ENCODE results near the gene KIF26B. TPM values are rescaled to one million over a fixed set of nuclear protein-coding genes. Genes with fewer than 3 reads are reported as not detected.

The KIF26B gene
- polyA plus RNA-seq, 1 donor from 2014 or later: 6.3 TPM

GRCh38 chr1:245133995-245134715 lies 20.6 kb upstream of the KIF26B start:
- Histone ChIP-seq H4K20me1 (ENCODE audit: insufficient read depth) (no peaks in the 10 kb centered on the region), H3K9ac (ENCODE audit: low read length) (no peak overlapping the region), H3K4me2 (ENCODE audit: low read length) (no peak overlapping the region), H3K27ac (ENCODE audit: low read length) (no peak overlapping the region), H3F3A (ENCODE audit: insufficient read depth, low read length, poor library complexity, severe bottlenecking) (no peaks in the 10 kb centered on the region), H3K36me3 (ENCODE audit: insufficient read depth, low read length) (no peaks in the 10 kb centered on the region), H3K9me3 (ENCODE audit: low read length) (no peaks in the 10 kb centered on the region), H2AFZ (ENCODE audit: low read depth, low read length) (no peak overlapping the region), H3K27me3 (ENCODE audit: insufficient read depth, low read depth, low read length) (no peaks in the 10 kb centered on the region), H3K9me2 (ENCODE audit: insufficient read depth, low read length) (no peaks in the 10 kb centered on the region), H3K79me2 (replicated peaks; ENCODE audit: insufficient read depth, low read length) (no peaks in the 10 kb centered on the region), H3K4me3 (ENCODE audit: low read length) (no peak overlapping the region)
- TF ChIP-seq EZH2 (IDR thresholded peaks at IDR 0.05; ENCODE audit: borderline replicate concordance, insufficient read depth, low read length, poor library complexity, severe bottlenecking): no peak
- TF ChIP-seq POLR2AphosphoS5 (IDR thresholded peaks at IDR 0.05): no peak
- no peak for TF ChIP-seq EP300 (conservative IDR thresholded peaks at IDR 0.05; ENCODE audit: poor library complexity, severe bottlenecking)
- TF ChIP-seq RAD21 (conservative IDR thresholded peaks at IDR 0.05): no peak
- no peak for TF ChIP-seq CTCF (IDR thresholded peaks at IDR 0.05; ENCODE audit: poor library complexity, severe bottlenecking)
- no peak for TF ChIP-seq REST (IDR thresholded peaks at IDR 0.05; ENCODE audit: borderline replicate concordance)
- no peak for TF ChIP-seq SMC3 (conservative IDR thresholded peaks at IDR 0.05; ENCODE audit: poor library complexity)

GRCh38 chr1:245142171-245142798 lies 12.5 kb upstream of the KIF26B start:
- Histone ChIP-seq H3K9me2 (ENCODE audit: insufficient read depth, low read length) (no peaks in the 10 kb centered on the region), H3K9me3 (ENCODE audit: low read length) (no peaks in the 10 kb centered on the region), H3K79me2 (replicated peaks; ENCODE audit: insufficient read depth, low read length) (no peaks in the 10 kb centered on the region), H3F3A (ENCODE audit: insufficient read depth, low read length, poor library complexity, severe bottlenecking) (no peaks in the 10 kb centered on the region), H3K27ac (ENCODE audit: low read length) (no peak overlapping the region), H4K20me1 (ENCODE audit: insufficient read depth) (no peaks in the 10 kb centered on the region), H3K9ac (ENCODE audit: low read length) (no peak overlapping the region), H3K4me2 (ENCODE audit: low read length) (no peak overlapping the region), H3K36me3 (ENCODE audit: insufficient read depth, low read length) (no peaks in the 10 kb centered on the region), H2AFZ (ENCODE audit: low read depth, low read length) (no peak overlapping the region), H3K27me3 (ENCODE audit: insufficient read depth, low read depth, low read length) (no peaks in the 10 kb centered on the region), H3K4me3 (ENCODE audit: low read length) (no peak overlapping the region)
- TF ChIP-seq RAD21 (conservative IDR thresholded peaks at IDR 0.05) (no peak), POLR2AphosphoS5 (IDR thresholded peaks at IDR 0.05) (no peak), EP300 (conservative IDR thresholded peaks at IDR 0.05; ENCODE audit: poor library complexity, severe bottlenecking) (no peak), CTCF (IDR thresholded peaks at IDR 0.05; ENCODE audit: poor library complexity, severe bottlenecking) (no peak), REST (IDR thresholded peaks at IDR 0.05; ENCODE audit: borderline replicate concordance) (no peak)

Data from neural cell (in vitro differentiated cells).